Esophagus muscularis mucosa (tissue), 3 donors: ENCODE results near the gene PLAGL2.

ENCODE experiments used
- CTCF ChIP-seq, 3 experiments: fragments of 200-600 bp in 2 of 3; fragments of 450-650 bp in 1 of 3; sonication (generic) in 2 of 3; IDR thresholded peaks; one replicate each; pipeline ENCODE4 v1.5.1; 2017 to 2019; ENCODE audit warnings: antibody characterized with exemption in 3 of 3, mild to moderate bottlenecking in 2 of 3, moderate library complexity in 1 of 3
- POLR2A ChIP-seq: fragments of 450-650 bp; IDR thresholded peaks from one replicate; pipeline ENCODE4 v1.6.1; 2017; ENCODE audit warnings: antibody characterized with exemption, moderate library complexity, mild to moderate bottlenecking, low read depth
- POLR2AphosphoS5 ChIP-seq, 2 donors: sonication (generic); formaldehyde crosslinking; IDR thresholded peaks; one replicate each; pipeline ENCODE4 v1.6.1; 2017; ENCODE audit warnings: antibody characterized with exemption in 2 of 2

GRCh38 chr20:32218156-32218900 lies 10.8 kb upstream of the PLAGL2 start:
- TF ChIP-seq CTCF (IDR thresholded peaks at IDR 0.05) (no peak), POLR2A (no peak), POLR2AphosphoS5 (IDR thresholded peaks at IDR 0.05) (no peak)
